Muscle of arm (tissue), 12 donors: ENCODE measurements around the gene ZBTB39. TPM values are rescaled to one million over a fixed set of nuclear protein-coding genes. Genes with fewer than 3 reads are reported as not detected.

Experiments
- DNase-seq: peaks from one replicate; pipeline ENCODE4 v3.0.0-alpha.2; 2013
- polyA plus RNA-seq, 12 donors: library from polyadenylated mRNA; unstranded; fragments of 120-200 nt; gene quantifications; one replicate each; pipeline ENCODE4 v1.2.1, GENCODE V29; 2013; ENCODE audit not compliant: insufficient read length in 12 of 12

ZBTB39 gene
- polyA plus RNA-seq, 12 donors: 4.2 to 8.1 (median 6.3) TPM; not detected in 1

GRCh38 chr12:57006809-57007475, 596 bp upstream of the ZBTB39 start:
- no peak for DNase-seq

GRCh38 chr12:57004651-57005050, 1.7 kb downstream of the ZBTB39 start:
- DNase-seq: no peak

GRCh38 chr12:57003395-57003794, 3.0 kb downstream of the ZBTB39 start:
- DNase-seq: no peak

GRCh38 chr12:57001448-57001906, 4.9 kb downstream of the ZBTB39 start:
- DNase-seq: peak; percentile 26

GRCh38 chr12:57000393-57000792, 6.0 kb downstream of the ZBTB39 start:
- no peak for DNase-seq

- no peak for DNase-seq
These were observed 6.9 kb downstream of the ZBTB39 start for GRCh38 chr12:56999456-56999855.

- DNase-seq: no peak
These were observed 7.4 kb downstream of the ZBTB39 start for GRCh38 chr12:56998981-56999380.

- DNase-seq: no peak
These were observed 8.0 kb downstream of the ZBTB39 start for GRCh38 chr12:56998316-56998715.

GRCh38 chr12:56996793-56997545, 9.4 kb downstream of the ZBTB39 start:
- no peak for DNase-seq

GRCh38 chr12:56995930-56996496, 10.3 kb downstream of the ZBTB39 start:
- no peak for DNase-seq

- no peak for DNase-seq
These were observed 11.0 kb downstream of the ZBTB39 start for GRCh38 chr12:56995201-56995929.

GRCh38 chr12:56994231-56994746, 12.1 kb downstream of the ZBTB39 start:
- no peak for DNase-seq

GRCh38 chr12:56993346-56993745, 13.0 kb downstream of the ZBTB39 start:
- no peak for DNase-seq

GRCh38 chr12:56991319-56992246, 14.8 kb downstream of the ZBTB39 start:
- DNase-seq: peak; percentile 17

GRCh38 chr12:56990648-56991318, 15.6 kb downstream of the ZBTB39 start:
- no peak for DNase-seq

- no peak for DNase-seq
These were observed 16.3 kb downstream of the ZBTB39 start for GRCh38 chr12:56989861-56990610.

GRCh38 chr12:56988207-56988739, 18.1 kb downstream of the ZBTB39 start:
- no peak for DNase-seq

- DNase-seq: peak; percentile 78
These were observed 18.7 kb downstream of the ZBTB39 start for GRCh38 chr12:56987551-56988053.

GRCh38 chr12:56987011-56987410, 19.3 kb downstream of the ZBTB39 start:
- DNase-seq: no peak
